ENCODE results near the gene FNTB.

DNA sequence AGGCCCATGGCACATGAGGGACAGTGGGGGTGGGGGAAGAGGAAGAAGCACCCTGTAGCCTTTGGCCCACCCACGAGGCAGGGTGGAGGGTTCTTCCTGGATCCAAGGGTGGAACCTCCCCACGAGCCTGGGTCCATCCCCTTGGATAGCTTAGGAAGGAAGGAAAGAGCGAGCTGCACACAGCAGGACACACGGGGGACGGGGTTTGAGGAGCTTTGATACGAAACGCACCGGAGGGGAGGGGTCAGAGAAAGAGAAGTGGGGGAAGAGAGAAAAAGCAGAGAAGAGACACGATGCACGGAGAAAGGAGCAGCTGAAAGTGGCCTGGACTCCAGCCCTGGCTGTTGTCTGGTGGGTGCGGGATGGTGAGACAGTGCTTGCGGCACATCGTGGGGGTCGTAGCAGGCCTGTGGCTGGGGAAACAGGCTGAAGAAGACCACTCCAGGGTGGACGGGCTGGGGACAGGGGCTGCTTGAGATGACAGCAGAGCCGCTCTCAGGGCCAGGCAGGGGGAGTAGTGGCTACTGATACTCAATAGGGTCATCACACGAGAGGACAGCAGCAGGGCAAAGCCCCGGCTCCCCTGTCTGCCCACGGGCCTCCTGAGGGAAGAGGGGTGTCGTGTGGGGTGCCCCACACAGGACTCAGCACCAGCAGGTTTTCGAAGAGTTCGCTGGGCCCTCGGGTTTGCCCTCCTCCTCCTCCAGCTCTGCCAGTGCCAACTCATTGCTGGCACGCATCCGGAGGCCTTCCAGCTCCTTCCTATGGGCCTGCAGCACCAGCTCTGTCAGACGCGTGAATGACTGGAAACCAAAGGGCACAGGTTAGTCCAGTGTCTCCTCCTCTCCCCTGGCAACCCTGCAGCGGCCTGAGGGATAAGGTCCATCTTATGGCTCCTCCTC, 38.7 kb upstream of the FNTB start:
- TF ChIP-seq ZBTB7A (IDR thresholded peaks at IDR 0.05; ENCODE audit: low read depth) = no peak
- no peak for TF ChIP-seq CEBPB (IDR thresholded peaks at IDR 0.05)
- TF ChIP-seq, protein P1, sequence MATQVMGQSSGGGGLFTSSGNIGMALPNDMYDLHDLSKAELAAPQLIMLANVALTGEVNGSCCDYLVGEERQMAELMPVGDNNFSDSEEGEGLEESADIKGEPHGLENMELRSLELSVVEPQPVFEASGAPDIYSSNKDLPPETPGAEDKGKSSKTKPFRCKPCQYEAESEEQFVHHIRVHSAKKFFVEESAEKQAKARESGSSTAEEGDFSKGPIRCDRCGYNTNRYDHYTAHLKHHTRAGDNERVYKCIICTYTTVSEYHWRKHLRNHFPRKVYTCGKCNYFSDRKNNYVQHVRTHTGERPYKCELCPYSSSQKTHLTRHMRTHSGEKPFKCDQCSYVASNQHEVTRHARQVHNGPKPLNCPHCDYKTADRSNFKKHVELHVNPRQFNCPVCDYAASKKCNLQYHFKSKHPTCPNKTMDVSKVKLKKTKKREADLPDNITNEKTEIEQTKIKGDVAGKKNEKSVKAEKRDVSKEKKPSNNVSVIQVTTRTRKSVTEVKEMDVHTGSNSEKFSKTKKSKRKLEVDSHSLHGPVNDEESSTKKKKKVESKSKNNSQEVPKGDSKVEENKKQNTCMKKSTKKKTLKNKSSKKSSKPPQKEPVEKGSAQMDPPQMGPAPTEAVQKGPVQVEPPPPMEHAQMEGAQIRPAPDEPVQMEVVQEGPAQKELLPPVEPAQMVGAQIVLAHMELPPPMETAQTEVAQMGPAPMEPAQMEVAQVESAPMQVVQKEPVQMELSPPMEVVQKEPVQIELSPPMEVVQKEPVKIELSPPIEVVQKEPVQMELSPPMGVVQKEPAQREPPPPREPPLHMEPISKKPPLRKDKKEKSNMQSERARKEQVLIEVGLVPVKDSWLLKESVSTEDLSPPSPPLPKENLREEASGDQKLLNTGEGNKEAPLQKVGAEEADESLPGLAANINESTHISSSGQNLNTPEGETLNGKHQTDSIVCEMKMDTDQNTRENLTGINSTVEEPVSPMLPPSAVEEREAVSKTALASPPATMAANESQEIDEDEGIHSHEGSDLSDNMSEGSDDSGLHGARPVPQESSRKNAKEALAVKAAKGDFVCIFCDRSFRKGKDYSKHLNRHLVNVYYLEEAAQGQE (IDR thresholded peaks at IDR 0.05; ENCODE audit: low read depth) = no peak
- no peak for TF ChIP-seq EP300 (IDR thresholded peaks at IDR 0.05; ENCODE audit: borderline replicate concordance)
- no peak for TF ChIP-seq TAF1 (IDR thresholded peaks at IDR 0.05; ENCODE audit: low read depth)
